HT1080 (cell line): ENCODE data around the gene RADX. TPM values are rescaled to one million over a fixed set of nuclear protein-coding genes. Genes with fewer than 3 reads are reported as not detected.
A peak's percentile ranks its signal among the peaks of the same experiment; 100 is the strongest.

Experiments used
- DNase-seq: peaks from one replicate; pipeline ENCODE4 v3.0.0-alpha.2; 2015; ENCODE audit warnings: low read depth
- small RNA-seq: library from RNA; depleted of rRNA; stranded (forward); fragments of <200 nt; gene quantifications from one replicate; pipeline ENCODE3, GENCODE V24; 2014
- total RNA-seq: library from RNA; depleted of rRNA; stranded (reverse); fragments of >200 nt; shearing (Covaris generic); gene quantifications from 2 replicates; pipeline ENCODE4 v1.2.3, GENCODE V29; 2014; rRNA removed

Gene RADX
- total RNA-seq, 1 experiment from 2014 or later = 4.2 TPM

DNA sequence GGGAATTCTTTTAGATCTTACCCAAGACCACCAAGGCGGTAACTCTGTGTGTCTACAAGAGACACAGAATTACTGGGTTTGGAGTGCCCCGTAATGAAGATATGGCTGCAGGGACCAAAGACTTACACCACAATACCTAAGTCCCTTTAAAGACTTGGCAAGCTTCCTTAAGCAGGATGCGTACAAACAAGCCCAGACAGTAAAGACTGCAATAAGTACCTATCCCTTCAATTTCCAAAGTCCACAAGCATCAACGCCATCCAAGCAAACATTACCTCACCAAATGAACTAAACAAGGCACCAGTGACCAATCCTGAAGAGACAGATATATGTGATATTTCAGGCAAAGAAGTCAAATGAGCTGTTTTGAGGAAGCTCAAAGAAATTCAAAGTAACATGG, 72.4 kb downstream of the RADX start:
- no peak for DNase-seq

DNA sequence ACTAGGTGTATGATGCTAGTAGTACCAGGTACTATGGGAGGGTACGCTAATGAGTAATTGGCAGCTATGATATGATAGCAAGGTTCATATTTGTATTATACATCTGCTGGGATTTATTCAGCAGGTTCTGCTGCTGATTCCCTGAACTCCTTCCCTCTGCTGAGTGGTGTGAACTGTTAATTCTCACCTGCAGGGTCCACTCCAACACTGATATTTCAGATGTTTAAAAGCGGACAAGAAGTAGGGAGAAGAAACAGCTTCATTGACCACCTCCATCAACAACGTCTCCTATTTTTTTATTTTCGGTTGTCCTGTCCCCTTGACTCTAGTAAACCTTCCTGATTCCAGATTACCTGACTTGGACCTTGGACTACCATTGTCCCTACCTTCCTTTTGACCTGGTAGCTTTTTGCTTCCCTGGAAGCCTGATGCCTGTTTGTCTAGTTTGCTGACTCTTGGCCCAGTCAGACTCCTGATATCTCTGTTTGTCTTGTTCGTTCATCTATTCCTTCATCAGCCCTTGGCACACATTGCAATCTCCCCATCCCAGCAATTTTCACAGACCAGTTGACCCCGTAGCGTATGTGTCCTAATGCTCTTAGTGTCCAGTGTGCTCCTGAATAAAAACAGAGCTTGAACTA, 80.8 kb downstream of the RADX start:
- no peak for DNase-seq

DNA sequence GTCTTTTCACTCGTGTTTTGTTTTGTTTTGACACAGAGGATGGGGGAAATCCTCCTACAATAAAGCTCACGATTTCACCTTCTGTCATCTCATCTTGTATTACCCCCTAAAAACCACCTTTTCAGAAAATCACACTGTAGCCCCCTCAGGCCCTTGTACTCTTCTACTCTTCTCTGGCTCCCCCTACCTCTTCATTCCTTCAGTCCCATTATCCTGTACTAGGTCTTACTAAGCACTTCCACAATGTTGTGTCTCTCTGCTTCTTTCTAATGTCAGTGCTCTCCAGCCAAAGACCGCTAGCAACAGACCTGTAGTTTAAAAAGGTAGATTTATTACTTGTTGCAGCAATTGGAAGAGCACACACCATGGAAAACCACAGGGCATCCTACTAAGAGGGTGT, 84.7 kb downstream of the RADX start:
- no peak for DNase-seq

DNA sequence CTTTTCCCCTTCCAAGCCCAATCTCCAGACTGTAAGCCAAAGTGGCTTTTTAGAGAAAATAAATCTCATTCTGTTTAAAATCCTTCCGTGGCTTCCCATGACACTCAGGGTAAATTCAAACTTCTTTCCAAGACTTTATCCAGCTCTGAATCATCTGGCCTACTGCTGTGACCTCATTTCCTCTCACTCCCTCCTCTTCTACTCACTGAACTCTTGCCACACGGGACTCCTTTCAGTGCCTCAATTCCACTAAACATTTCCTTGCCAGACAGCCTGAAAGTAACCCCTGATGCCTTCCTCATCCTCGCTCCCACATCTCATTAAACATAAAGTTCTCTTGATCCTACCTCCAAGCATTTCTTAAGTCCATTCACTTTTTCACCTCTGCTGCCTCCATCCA, 86.9 kb downstream of the RADX start:
- peak; percentile 55 for DNase-seq

DNA sequence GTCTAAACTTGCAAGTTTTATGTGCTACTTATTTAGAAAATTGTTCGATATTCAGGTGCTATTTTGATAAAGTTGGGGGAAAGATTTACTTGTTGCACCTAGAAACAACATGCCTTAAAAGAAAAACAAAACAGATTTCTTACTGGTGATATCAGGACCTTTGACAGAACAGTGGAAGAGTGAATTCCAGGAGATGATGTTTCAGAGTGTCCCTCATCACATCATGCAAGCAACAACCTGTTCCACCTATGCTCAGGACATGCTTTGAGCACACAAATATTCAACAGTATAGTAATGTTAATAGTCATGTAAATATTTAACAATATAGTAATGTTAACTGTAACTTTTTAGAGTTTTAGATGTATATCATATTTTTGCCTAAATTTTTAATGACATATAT, 90.9 kb downstream of the RADX start:
- no peak for DNase-seq

DNA sequence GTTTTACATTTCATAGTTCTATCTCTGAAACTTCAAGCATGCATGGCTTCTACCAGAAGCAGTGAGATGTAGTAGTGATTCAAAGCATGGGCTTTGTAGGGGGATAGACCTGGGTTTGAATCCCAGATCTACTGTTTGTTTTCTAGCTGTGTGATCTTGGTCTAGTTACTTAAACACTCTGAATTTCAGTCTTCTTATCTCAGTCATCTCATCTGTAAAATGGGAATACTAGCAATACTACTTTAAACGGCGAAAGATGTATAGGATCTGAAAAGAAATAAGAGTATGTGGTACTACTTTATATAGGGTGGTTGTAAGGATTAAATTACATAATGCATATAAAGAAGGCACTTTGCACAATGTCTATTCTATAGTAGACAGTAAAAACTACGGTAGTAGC, 94.7 kb downstream of the RADX start:
- DNase-seq = no peak

DNA sequence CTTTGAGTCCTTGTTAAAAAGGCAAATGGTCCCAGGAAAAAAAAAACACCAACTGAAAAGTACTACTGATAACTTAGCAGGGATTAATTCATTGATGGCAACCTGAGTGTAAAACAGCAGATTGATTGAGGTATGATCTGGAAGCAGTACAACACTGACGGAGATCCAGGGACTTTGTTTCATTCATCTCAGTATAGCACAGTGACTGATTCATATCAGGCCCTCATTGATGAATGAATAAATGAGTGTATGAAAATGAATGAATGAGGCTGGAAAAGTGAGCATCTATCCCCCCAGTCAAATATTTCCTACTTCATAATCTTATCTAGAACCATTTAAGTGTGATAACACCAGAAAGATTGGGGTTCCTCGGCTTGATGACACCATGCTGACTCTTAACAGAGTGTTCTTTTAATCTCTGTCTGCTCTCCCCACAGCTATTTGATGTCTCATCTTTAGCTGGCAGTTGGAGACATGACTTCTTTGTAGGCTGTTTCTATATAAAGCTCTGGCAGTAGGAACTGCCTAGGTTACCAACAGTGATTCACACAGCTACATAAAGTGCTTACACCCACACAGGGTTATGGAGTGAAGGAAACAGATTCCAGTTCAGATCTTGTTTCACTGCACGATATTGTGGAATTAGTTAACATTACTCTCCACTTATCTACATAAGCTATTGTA, 96.1 kb downstream of the RADX start:
- DNase-seq = peak; percentile 92

DNA sequence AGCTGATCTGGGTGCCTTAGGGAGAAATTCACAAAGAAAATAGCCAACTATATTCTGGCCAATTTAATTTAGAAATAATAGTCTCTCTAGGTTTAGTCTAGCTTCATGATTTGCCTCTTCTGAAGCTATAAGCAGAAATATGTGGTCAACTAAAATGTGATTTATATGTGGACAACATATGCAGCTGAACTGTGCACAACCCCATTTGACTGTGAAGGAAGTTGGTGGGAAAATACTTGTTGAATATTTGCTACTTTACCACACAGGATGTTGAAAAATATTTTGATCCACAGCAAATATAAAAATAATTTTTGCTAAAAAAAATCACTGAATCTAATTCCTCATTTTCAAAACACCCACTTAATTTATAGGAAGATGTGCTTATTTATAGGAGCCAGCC, 99.0 kb downstream of the RADX start:
- DNase-seq = no peak

DNA sequence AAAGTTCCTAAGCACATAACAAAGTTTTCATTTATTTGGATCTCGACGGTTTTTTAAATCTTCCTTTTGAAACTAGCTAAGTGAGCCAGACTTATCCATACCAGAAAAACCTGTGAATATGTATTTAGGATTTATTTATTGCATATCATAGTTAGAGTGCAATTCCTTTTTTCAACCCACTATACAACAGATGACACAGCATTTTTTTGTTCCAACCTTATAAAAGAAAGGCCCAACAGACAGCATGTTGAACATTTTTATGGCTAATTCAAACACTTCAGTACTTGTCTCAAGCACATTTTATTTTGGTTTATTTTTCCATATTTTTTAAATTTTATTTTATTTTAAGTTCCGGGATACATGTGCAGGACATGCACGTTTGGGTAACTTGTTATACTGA, 99.6 kb downstream of the RADX start:
- DNase-seq = no peak

DNA sequence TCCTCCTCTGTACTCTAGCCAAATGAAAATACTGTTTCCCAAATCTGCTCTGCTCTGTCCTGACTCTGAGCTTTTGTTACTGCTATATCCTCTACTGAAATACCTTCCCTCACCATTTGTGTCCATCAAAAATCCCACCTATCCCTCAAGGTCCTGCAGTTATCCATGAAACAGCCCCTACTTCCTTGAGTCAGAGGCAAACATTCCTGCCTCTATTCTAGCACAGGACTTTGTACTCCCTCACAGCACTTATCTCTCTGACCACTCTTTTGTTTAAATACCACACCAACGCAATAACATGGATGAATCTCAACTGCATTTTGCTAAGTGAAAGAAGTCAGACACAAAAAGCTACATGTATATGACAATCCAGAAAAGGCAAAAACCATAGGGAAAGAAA, 104.2 kb downstream of the RADX start:
- DNase-seq = no peak

DNA sequence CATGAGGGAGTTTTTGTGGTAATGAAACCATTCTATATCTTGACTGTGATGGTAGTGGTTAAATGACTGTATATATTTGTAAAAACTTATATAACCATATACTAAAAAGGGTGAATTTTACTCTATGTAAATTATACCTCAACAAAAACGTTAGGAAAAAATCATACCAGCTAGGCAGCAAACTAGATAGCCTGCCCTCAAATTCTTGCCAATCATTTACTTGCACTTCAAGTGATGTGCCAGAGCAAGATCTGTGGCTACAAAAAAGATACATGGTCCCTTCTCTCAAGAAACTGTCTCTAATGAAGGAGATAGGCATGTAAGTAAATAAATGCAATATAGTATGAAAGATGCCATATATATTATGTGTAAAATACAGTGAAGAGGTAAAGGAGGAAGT, 104.7 kb downstream of the RADX start:
- no peak for DNase-seq

DNA sequence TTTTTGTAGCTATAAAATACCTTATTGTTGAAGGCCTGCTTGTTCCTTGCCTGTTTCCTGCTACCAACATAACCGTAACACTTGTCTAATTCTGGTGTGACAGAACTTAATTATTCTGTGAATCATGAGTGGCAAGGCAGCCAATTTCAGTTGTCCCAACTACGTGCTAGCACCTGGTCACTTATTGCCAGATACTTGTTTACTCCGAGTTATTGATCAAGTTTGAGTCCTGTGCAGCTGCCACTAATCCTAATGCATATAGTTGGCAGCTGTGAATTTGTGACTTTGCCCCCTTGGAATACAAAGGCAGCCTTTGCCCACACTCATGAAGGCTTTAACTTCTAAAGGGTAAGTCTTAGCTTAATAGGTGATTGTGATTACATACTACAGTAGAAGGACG, 106.9 kb downstream of the RADX start:
- DNase-seq = no peak

DNA sequence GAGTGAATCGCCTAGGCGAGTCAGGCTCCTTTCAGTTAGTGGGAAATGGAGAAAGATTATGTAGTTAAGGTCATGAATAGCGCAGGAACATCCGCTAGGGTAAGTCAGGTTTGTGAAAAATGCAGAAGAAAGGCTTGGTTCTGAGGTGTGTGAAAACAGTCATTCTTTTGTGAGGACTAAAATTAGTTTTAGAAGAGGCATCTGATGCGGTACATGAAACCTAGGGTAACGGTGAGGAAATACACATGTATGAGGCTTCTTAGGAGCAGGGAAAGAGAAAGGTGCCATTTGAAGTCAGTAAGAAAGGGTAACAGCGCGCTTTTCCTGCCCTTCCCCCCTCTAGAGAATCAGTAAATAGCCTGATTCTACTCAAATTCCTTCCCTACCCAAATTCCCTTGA, 114.2 kb downstream of the RADX start:
- peak; percentile 1 for DNase-seq

DNA sequence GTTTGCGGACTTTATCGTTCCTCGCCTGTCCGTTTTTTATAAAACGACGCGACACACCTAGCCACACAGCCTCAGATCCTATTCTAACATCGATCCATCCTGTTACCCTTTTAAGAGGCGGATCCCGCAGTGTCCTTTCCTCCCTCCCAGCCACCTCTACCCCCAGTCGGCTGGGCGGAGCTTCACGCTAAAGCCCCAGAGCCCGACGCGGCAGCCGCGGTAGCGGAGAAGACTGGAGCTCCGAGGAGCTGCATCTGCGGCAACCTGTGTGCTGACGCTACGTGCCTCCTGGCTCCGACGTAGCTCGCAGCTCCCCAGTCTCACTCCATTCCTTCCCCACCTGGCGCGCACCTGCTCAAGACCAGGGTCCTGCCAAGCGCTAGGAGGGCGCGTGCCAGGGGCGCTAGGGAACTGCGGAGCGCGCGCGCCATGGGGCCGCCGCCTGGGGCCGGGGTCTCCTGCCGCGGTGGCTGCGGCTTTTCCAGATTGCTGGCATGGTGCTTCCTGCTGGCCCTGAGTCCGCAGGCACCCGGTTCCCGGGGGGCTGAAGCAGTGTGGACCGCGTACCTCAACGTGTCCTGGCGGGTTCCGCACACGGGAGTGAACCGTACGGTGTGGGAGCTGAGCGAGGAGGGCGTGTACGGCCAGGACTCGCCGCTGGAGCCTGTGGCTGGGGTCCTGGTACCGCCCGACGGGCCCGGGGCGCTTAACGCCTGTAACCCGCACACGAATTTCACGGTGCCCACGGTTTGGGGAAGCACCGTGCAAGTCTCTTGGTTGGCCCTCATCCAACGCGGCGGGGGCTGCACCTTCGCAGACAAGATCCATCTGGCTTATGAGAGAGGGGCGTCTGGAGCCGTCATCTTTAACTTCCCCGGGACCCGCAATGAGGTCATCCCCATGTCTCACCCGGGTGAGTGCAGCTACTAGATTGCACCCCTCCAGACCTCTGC, 115.0 kb downstream of the RADX start, which contains the start of gene RNF128:
RNF128 (plus strand) TSS at position 217 of the 953 bp plus-strand sequence; CDS start at position 430, 213 bp downstream.
- DNase-seq = peak; percentile 50

DNA sequence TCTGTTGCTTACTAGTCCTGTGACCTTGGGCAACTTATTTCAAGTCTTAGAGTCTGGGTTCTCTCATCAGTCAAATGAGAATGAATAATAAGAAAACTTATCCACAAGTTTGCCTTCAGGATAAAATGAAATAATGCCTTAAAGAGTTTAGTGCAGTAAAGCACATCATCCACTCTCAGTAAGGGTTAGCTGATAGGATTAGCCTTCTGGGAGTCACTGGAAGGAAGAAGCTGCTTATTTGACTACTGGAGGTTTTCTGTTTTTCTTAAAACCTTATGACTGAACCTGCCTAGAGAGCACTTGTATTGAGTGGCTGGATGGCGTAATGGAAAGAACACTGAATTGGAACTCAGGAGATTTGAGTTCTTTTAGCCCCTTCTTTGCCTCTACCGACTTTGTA, 116.6 kb downstream of the RADX start:
- DNase-seq = no peak

Small RNA genes lying within 50 kb of the gene (small RNA-seq; reads per million reads assigned to genes)
- gene AL590808.1 (not detected), gene MIR548AN (not detected)

Other genes starting within 250 kb of the RADX start
- gene RNF128, start 114.7 kb downstream of the RADX start, total RNA-seq = 0.30 and 0.64 TPM in 2 replicates
- gene TBC1D8B, start 190.7 kb downstream of the RADX start, total RNA-seq = 0.94 and 1.9 TPM in 2 replicates